Measurements from ENCODE around the gene SOX18. TPM values are rescaled to one million over a fixed set of nuclear protein-coding genes. Genes with fewer than 3 reads are reported as not detected.

The SOX18 gene
- total and polyA plus RNA-seq, 2 of the 8 experiments (the other 6 are each of a cell fraction or from before 2014, with no cell fraction given) = 0.09 TPM; not detected in 1

DNA sequence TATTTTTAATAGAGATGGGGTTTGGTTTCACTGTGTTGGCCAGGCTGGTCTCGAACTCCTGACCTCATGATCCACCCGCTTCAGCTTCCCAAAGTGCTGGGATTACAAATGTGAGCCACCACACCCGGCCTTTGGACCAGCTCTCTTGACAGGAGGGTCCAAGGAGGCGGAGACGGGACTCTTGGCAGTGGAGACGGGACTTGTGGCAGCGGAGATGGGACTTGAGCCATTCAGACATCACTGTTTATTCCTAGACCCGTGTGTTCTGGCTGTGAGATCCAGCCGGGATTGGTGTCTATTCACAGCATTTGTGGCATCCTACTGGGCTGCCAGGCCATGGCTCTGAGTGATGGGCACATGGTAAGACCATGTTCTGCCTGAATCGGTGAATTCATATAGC is 42.9 kb downstream of the SOX18 start:
- Histone ChIP-seq H3K56ac (replicated peaks; ENCODE audit: insufficient read length, low read depth, low read length) (no peak overlapping the region), H4K91ac (replicated peaks; ENCODE audit: insufficient read length, low read length) (no peak overlapping the region), H2AFZ (ENCODE audit: low read length) (no peak overlapping the region), H2BK20ac (ENCODE audit: low read length) (no peak overlapping the region), H2AK5ac (ENCODE audit: low read depth, low read length) (no peak overlapping the region), H3K4me1 (replicated peaks in 1 of 4; ENCODE audit: control insufficient read depth in 3 of 4, insufficient read depth in 4 of 4, low read length in 3 of 4) (no peaks in the 10 kb centered on the region), H4K20me1 (replicated peaks in 1 of 2; ENCODE audit: control insufficient read depth in 1 of 2, insufficient read depth in 2 of 2, low read length in 2 of 2) (peaks cover 10 to 11% of the 10 kb centered on the region in 2 experiments), H3K23me2 (ENCODE audit: low read depth, low read length) (no peaks in the 10 kb centered on the region), H2BK15ac (ENCODE audit: low read length) (no peak overlapping the region), H2BK12ac (ENCODE audit: low read depth, low read length) (no peak overlapping the region), H3K27ac (ENCODE audit: low read depth, low read length) (no peak overlapping the region), H3K27me3 (replicated peaks in 1 of 4; ENCODE audit: control insufficient read depth in 3 of 4, extremely low read depth in 1 of 4, insufficient read depth in 3 of 4, low read length in 3 of 4) (no peaks in the 10 kb centered on the region), H3K18ac (ENCODE audit: extremely low read depth, low read length) (no peak overlapping the region), H3K79me2 (ENCODE audit: control insufficient read depth in 1 of 2, insufficient read depth in 2 of 2, low read length in 2 of 2) (peaks cover 0 to 5% of the 10 kb centered on the region in 2 experiments; a peak in 2 of 4 replicates), H3K79me1 (ENCODE audit: low read depth, low read length) (peaks cover 7% of the 10 kb centered on the region), H4K8ac (ENCODE audit: extremely low read depth, insufficient read depth, low read length) (no peak overlapping the region), H3K9ac (replicated peaks in 1 of 4; ENCODE audit: extremely low read depth in 1 of 4, low read depth in 3 of 4, low read length in 3 of 4) (no peak overlapping the region), H3K14ac (ENCODE audit: insufficient read length) (no peak overlapping the region), H3K36me3 (ENCODE audit: control insufficient read depth in 2 of 4, insufficient read depth in 4 of 4, low read length in 3 of 4) (peaks cover 11 to 53% (median 26%) of the 10 kb centered on the region in 4 experiments; a peak in 7 of 8 replicates), H3K9me3 (ENCODE audit: insufficient read depth in 2 of 2, low read depth in 1 of 2, low read length in 1 of 2) (no peaks in the 10 kb centered on the region), H3K4me2 (ENCODE audit: insufficient read depth in 1 of 2, low read depth in 2 of 2, low read length in 2 of 2) (no peak overlapping the region), H3K23ac (ENCODE audit: insufficient read length) (no peak overlapping the region), H4K5ac (ENCODE audit: insufficient read length, low read depth, low read length) (no peak overlapping the region), H2BK120ac (replicated peaks; ENCODE audit: low read depth, low read length) (no peak overlapping the region), H3K4ac (replicated peaks; ENCODE audit: insufficient read length, low read depth, low read length) (no peak overlapping the region), H3K4me3 (ENCODE audit: extremely low read depth in 1 of 4, insufficient read depth in 2 of 4, low read depth in 3 of 4, low read length in 4 of 4) (no peak overlapping the region), H2BK5ac (ENCODE audit: low read depth, low read length) (no peak overlapping the region)
- DNase-seq (ENCODE audit: low read depth in 1 of 2, low spot score in 2 of 2) (no peak), FAIRE-seq (no peak)
- ChIA-PET CTCF (ENCODE audit: partially characterized antibody) (interaction anchor here (0.6 to 2.0 kb wide), 5 partner anchors 12 to 139 kb away, joined by 3 to 6 read pairs (median 4); no protein-coding TSS in a partner anchor), POLR2A (ENCODE audit: partially characterized antibody) (no interaction called here)
- 90% methylated on average over 10 of the region's 10 CpGs; no CpG with 5 or more reads in 1 of the 2 experiments for WGBS, 2 experiments (ENCODE audit: extremely low coverage in 1 of 2, insufficient coverage in 1 of 2, insufficient read length in 1 of 2, insufficient replicate concordance in 2 of 2, low coverage in 1 of 2, low lambda C conversion rate in 2 of 2, missing lambda C conversion rate in 1 of 2)
- TF ChIP-seq NRF1 (IDR thresholded peaks at IDR 0.05; ENCODE audit: low read depth, low read length) (no peak), ZNF274 (IDR thresholded peaks at IDR 0.05; ENCODE audit: borderline replicate concordance, extremely low read depth, low read length) (no peak), SUZ12 (IDR thresholded peaks at IDR 0.05; ENCODE audit: low read length) (no peak), TBP (IDR thresholded peaks at IDR 0.05; ENCODE audit: low read depth, low read length) (no peak), EP300 (IDR thresholded peaks at IDR 0.05; ENCODE audit: borderline replicate concordance in 1 of 2, low read depth in 2 of 2, low read length in 2 of 2) (no peak)

Measured in H1 (cell line).